GM12891 (cell line): Measurements from ENCODE around the gene COL4A6.

Source experiments
- PAX5 ChIP-seq: IDR thresholded peaks from 2 replicates; pipeline ENCODE4 v1.6.1; 2011; ENCODE audit warnings: low read length, moderate library complexity, mild to moderate bottlenecking; ENCODE audit not compliant: insufficient read depth, severe bottlenecking
- POLR2A ChIP-seq: IDR thresholded peaks from 2 replicates; pipeline ENCODE4 v1.6.1; 2011; ENCODE audit warnings: low read depth, low read length, control low read depth
- POLR2AphosphoS5 ChIP-seq: IDR thresholded peaks from 2 replicates; pipeline ENCODE4 v1.6.1; 2011; ENCODE audit warnings: low read depth, low read length, control low read depth
- POU2F2 ChIP-seq: IDR thresholded peaks from 2 replicates; pipeline ENCODE4 v1.6.1; 2011; ENCODE audit warnings: low read depth, mild to moderate bottlenecking, control low read depth, low read length, moderate library complexity
- SPI1 ChIP-seq: IDR thresholded peaks from 2 replicates; pipeline ENCODE4 v1.6.1; 2011; ENCODE audit warnings: low read depth, low read length, control low read depth
- TAF1 ChIP-seq: IDR thresholded peaks from 2 replicates; pipeline ENCODE4 v1.6.1; 2011; ENCODE audit warnings: low read depth, low read length, control low read depth

- no peak for TF ChIP-seq POLR2A
- TF ChIP-seq POLR2AphosphoS5: no peak
- no peak for TF ChIP-seq TAF1
- no peak for TF ChIP-seq SPI1
- TF ChIP-seq POU2F2: no peak
- TF ChIP-seq PAX5: no peak
Observed at GRCh38 chrX:108235986-108236385, 202.2 kb downstream of the COL4A6 start.
